GM21723 (cell line): Measurements from ENCODE around the gene CTNNBL1.

Experiments used
- ATAC-seq: cut with Tn5 transposase; IDR thresholded peaks from one replicate; pipeline ENCODE4 v1.9.1; 2021; ENCODE audit warnings: mild to moderate bottlenecking, moderate library complexity; ENCODE audit not compliant: unreplicated experiment

Gene CTNNBL1

GRCh38 chr20:37913567-37914366 lies 219.9 kb downstream of the CTNNBL1 start:
- no peak for ATAC-seq

- ATAC-seq: no peak
Measured at GRCh38 chr20:37914367-37914671, 220.5 kb downstream of the CTNNBL1 start.

GRCh38 chr20:37914672-37915433 lies 221.0 kb downstream of the CTNNBL1 start:
- no peak for ATAC-seq

- no peak for ATAC-seq
Measured at GRCh38 chr20:37915434-37915787, 221.6 kb downstream of the CTNNBL1 start.

GRCh38 chr20:37915800-37916570 lies 222.2 kb downstream of the CTNNBL1 start:
- ATAC-seq: no peak

- ATAC-seq: no peak
Measured at GRCh38 chr20:37917461-37917860, 223.6 kb downstream of the CTNNBL1 start.

GRCh38 chr20:37918035-37918434 lies 224.2 kb downstream of the CTNNBL1 start:
- no peak for ATAC-seq

- ATAC-seq: no peak
Measured at GRCh38 chr20:37919389-37920040, 225.7 kb downstream of the CTNNBL1 start.

GRCh38 chr20:37920270-37920669 lies 226.4 kb downstream of the CTNNBL1 start:
- ATAC-seq: no peak

- peak; percentile 8 for ATAC-seq
Measured at GRCh38 chr20:37920679-37921322, 227.0 kb downstream of the CTNNBL1 start.

- peak; percentile 70 for ATAC-seq
Measured at GRCh38 chr20:37921341-37921929, 227.6 kb downstream of the CTNNBL1 start.
